Muscle layer of duodenum (tissue), 2 donors: Measurements from ENCODE around the gene RGS6.
A peak's percentile ranks its signal among the peaks of the same experiment; 100 is the strongest.

ENCODE experiments used
- H3K27ac ChIP-seq: one replicate; pipeline ENCODE4 v1.7.0; 2013; ENCODE audit warnings: mild to moderate bottlenecking, low read length
- H3K27me3 ChIP-seq: one replicate; pipeline ENCODE4 v1.7.0; 2013; ENCODE audit warnings: low read depth, mild to moderate bottlenecking, control low read depth, low read length
- H3K36me3 ChIP-seq, 2 donors: one replicate each; pipeline ENCODE4 v1.7.0; 2013; ENCODE audit warnings: low read length in 2 of 2, control low read depth in 1 of 2, mild to moderate bottlenecking in 1 of 2; ENCODE audit not compliant: insufficient read depth in 2 of 2, control insufficient read depth in 1 of 2
- H3K4me1 ChIP-seq, 2 donors: one replicate each; pipeline ENCODE4 v1.7.0; 2013; ENCODE audit warnings: low read length in 2 of 2, mild to moderate bottlenecking in 2 of 2, control low read depth in 1 of 2, moderate library complexity in 1 of 2; ENCODE audit not compliant: insufficient read depth in 2 of 2, control insufficient read depth in 1 of 2
- H3K4me3 ChIP-seq, 2 donors: one replicate each; pipeline ENCODE4 v1.7.0; 2013; ENCODE audit warnings: low read length in 2 of 2, low read depth in 1 of 2, mild to moderate bottlenecking in 1 of 2
- H3K9me3 ChIP-seq, 2 donors: one replicate each; pipeline ENCODE4 v1.7.0; 2013; ENCODE audit warnings: low read length in 2 of 2, control low read depth in 1 of 2, mild to moderate bottlenecking in 1 of 2; ENCODE audit not compliant: control insufficient read depth in 1 of 2
- donor health status: healthy.

Gene RGS6

GRCh38 chr14:72380456-72380855 is 448.2 kb downstream of the RGS6 start:
- H3K36me3 ChIP-seq = no peaks in the 10 kb centered on the region
- no peaks in the 10 kb centered on the region for H3K4me1 ChIP-seq
- no peak overlapping the region for H3K4me3 ChIP-seq
- H3K27ac ChIP-seq = no peak overlapping the region
- peaks cover 0 to 2% of the 10 kb centered on the region in 2 donors for H3K9me3 ChIP-seq
- H3K27me3 ChIP-seq = no peaks in the 10 kb centered on the region

GRCh38 chr14:72383865-72384264 is 451.6 kb downstream of the RGS6 start:
- no peaks in the 10 kb centered on the region for H3K36me3 ChIP-seq
- H3K27me3 ChIP-seq = no peaks in the 10 kb centered on the region
- H3K4me3 ChIP-seq = peak overlapping the region in 1 of 2 donors; percentile 9
- no peaks in the 10 kb centered on the region for H3K9me3 ChIP-seq
- no peaks in the 10 kb centered on the region for H3K4me1 ChIP-seq
- H3K27ac ChIP-seq = no peak overlapping the region

- Histone ChIP-seq H3K27ac (no peak overlapping the region), H3K4me1 (no peaks in the 10 kb centered on the region), H3K9me3 (no peaks in the 10 kb centered on the region), H3K4me3 (no peak overlapping the region), H3K27me3 (no peaks in the 10 kb centered on the region), H3K36me3 (no peaks in the 10 kb centered on the region)
These were observed 455.5 kb downstream of the RGS6 start for GRCh38 chr14:72387726-72388125.

GRCh38 chr14:72389200-72389599 is 457.0 kb downstream of the RGS6 start:
- H3K4me1 ChIP-seq = no peaks in the 10 kb centered on the region
- H3K4me3 ChIP-seq = no peak overlapping the region
- no peak overlapping the region for H3K27ac ChIP-seq
- no peaks in the 10 kb centered on the region for H3K9me3 ChIP-seq
- no peaks in the 10 kb centered on the region for H3K36me3 ChIP-seq
- no peaks in the 10 kb centered on the region for H3K27me3 ChIP-seq

GRCh38 chr14:72401101-72401625 is 468.9 kb downstream of the RGS6 start:
- Histone ChIP-seq H3K36me3 (no peaks in the 10 kb centered on the region), H3K4me3 (no peak overlapping the region), H3K27ac (no peak overlapping the region), H3K9me3 (no peaks in the 10 kb centered on the region), H3K27me3 (no peaks in the 10 kb centered on the region), H3K4me1 (no peaks in the 10 kb centered on the region)

GRCh38 chr14:72401632-72402376 is 469.6 kb downstream of the RGS6 start:
- no peak overlapping the region for H3K27ac ChIP-seq

GRCh38 chr14:72402377-72402772 is 470.1 kb downstream of the RGS6 start:
- H3K36me3 ChIP-seq = no peaks in the 10 kb centered on the region
- H3K4me1 ChIP-seq = no peaks in the 10 kb centered on the region
- no peaks in the 10 kb centered on the region for H3K9me3 ChIP-seq
- no peaks in the 10 kb centered on the region for H3K27me3 ChIP-seq
- H3K4me3 ChIP-seq = no peak overlapping the region
- no peak overlapping the region for H3K27ac ChIP-seq

More at GRCh38 chr14:72401632-72402376, 469.6 kb downstream of the RGS6 start:
- Histone ChIP-seq H3K36me3 (no peaks in the 10 kb centered on the region), H3K4me3 (no peak overlapping the region), H3K27me3 (no peaks in the 10 kb centered on the region), H3K4me1 (no peaks in the 10 kb centered on the region), H3K9me3 (no peaks in the 10 kb centered on the region)

- Histone ChIP-seq H3K4me1 (no peaks in the 10 kb centered on the region), H3K4me3 (no peak overlapping the region), H3K9me3 (peaks cover 0 to 6% of the 10 kb centered on the region in 2 donors), H3K27ac (no peak overlapping the region), H3K27me3 (no peaks in the 10 kb centered on the region), H3K36me3 (no peaks in the 10 kb centered on the region)
These were observed 472.0 kb downstream of the RGS6 start for GRCh38 chr14:72404106-72404774.

GRCh38 chr14:72404998-72405397 is 472.8 kb downstream of the RGS6 start:
- H3K9me3 ChIP-seq = peaks cover 0 to 6% of the 10 kb centered on the region in 2 donors
- no peak overlapping the region for H3K4me3 ChIP-seq
- no peak overlapping the region for H3K27ac ChIP-seq
- H3K27me3 ChIP-seq = no peaks in the 10 kb centered on the region
- no peaks in the 10 kb centered on the region for H3K4me1 ChIP-seq
- H3K36me3 ChIP-seq = no peaks in the 10 kb centered on the region

- Histone ChIP-seq H3K4me1 (no peaks in the 10 kb centered on the region), H3K27ac (no peak overlapping the region), H3K4me3 (no peak overlapping the region), H3K9me3 (peaks cover 0 to 6% of the 10 kb centered on the region in 2 donors), H3K36me3 (no peaks in the 10 kb centered on the region), H3K27me3 (no peaks in the 10 kb centered on the region)
These were observed 475.8 kb downstream of the RGS6 start for GRCh38 chr14:72408020-72408419.

- Histone ChIP-seq H3K36me3 (no peaks in the 10 kb centered on the region), H3K4me1 (no peaks in the 10 kb centered on the region), H3K4me3 (no peak overlapping the region), H3K27ac (no peak overlapping the region), H3K27me3 (no peaks in the 10 kb centered on the region), H3K9me3 (peaks cover 0 to 6% of the 10 kb centered on the region in 2 donors)
These were observed 476.8 kb downstream of the RGS6 start for GRCh38 chr14:72409047-72409446.
